WERI-Rb-1 (cell line): Measurements from ENCODE around the gene MRPS27.

ENCODE experiments used
- DNase-seq: peaks from one replicate; pipeline ENCODE4 v3.0.0-alpha.2; 2020
- H3K27ac ChIP-seq: fragments of 250-450 bp; sonication (Bioruptor Pico); 2 replicates; pipeline ENCODE4 v1.5.1; 2020; ENCODE audit warnings: mild to moderate bottlenecking, moderate library complexity
- H3K27me3 ChIP-seq: fragments of 250-450 bp; sonication (Bioruptor Pico); 2 replicates; pipeline ENCODE4 v1.5.1; 2021; ENCODE audit warnings: mild to moderate bottlenecking, low read depth, moderate library complexity; ENCODE audit not compliant: insufficient read depth, severe bottlenecking
- H3K36me3 ChIP-seq: fragments of 250-450 bp; sonication (Bioruptor Pico); 2 replicates; pipeline ENCODE4 v1.5.1; 2020; ENCODE audit warnings: mild to moderate bottlenecking, moderate library complexity
- H3K4me3 ChIP-seq: 2 replicates; pipeline ENCODE4 v1.5.1; 2011; ENCODE audit warnings: low read depth, mild to moderate bottlenecking, control low read depth, low read length
- H3K9me3 ChIP-seq: fragments of 250-450 bp; sonication (Bioruptor Pico); 2 replicates; pipeline ENCODE4 v1.5.1; 2021; ENCODE audit warnings: mild to moderate bottlenecking, moderate library complexity; ENCODE audit not compliant: severe bottlenecking
- CTCF ChIP-seq: IDR thresholded peaks from 2 replicates; pipeline ENCODE4 v1.5.1; 2011; ENCODE audit warnings: low read depth, mild to moderate bottlenecking, control low read depth, inconsistent platforms, low read length

MRPS27 gene

GRCh38 chr5:72197393-72197792 is 122.6 kb downstream of the MRPS27 start:
- no peak for DNase-seq
- Histone ChIP-seq H3K36me3 (peaks cover 98% of the 10 kb centered on the region), H3K27me3 (no peaks in the 10 kb centered on the region), H3K27ac (no peak overlapping the region), H3K4me3 (no peak overlapping the region), H3K9me3 (peaks cover 4% of the 10 kb centered on the region)
- TF ChIP-seq CTCF, result no peak

- no peak overlapping the region for H3K4me3 ChIP-seq
- no peak for TF ChIP-seq CTCF
- no peaks in the 10 kb centered on the region for H3K27me3 ChIP-seq
- DNase-seq, result no peak
- H3K9me3 ChIP-seq, result peaks cover 4% of the 10 kb centered on the region
- no peak overlapping the region for H3K27ac ChIP-seq
- H3K36me3 ChIP-seq, result peaks cover 100% of the 10 kb centered on the region
Measured at GRCh38 chr5:72195581-72195980, 124.5 kb downstream of the MRPS27 start.

GRCh38 chr5:72194846-72195245 is 125.2 kb downstream of the MRPS27 start:
- H3K9me3 ChIP-seq, result peaks cover 4% of the 10 kb centered on the region
- H3K4me3 ChIP-seq, result no peak overlapping the region
- no peak for DNase-seq
- H3K27me3 ChIP-seq, result no peaks in the 10 kb centered on the region
- no peak overlapping the region; the same call in 1 of the 2 replicates for H3K27ac ChIP-seq
- no peak for TF ChIP-seq CTCF
- peaks cover 100% of the 10 kb centered on the region for H3K36me3 ChIP-seq

- Histone ChIP-seq H3K27ac (no peak overlapping the region), H3K9me3 (peaks cover 4% of the 10 kb centered on the region)
- DNase-seq, result no peak
Measured at GRCh38 chr5:72191404-72191803, 128.6 kb downstream of the MRPS27 start.

GRCh38 chr5:72189146-72189545 is 130.9 kb downstream of the MRPS27 start:
- H3K4me3 ChIP-seq, result no peak overlapping the region
- no peak for TF ChIP-seq CTCF
- H3K9me3 ChIP-seq, result no peaks in the 10 kb centered on the region
- H3K27me3 ChIP-seq, result no peaks in the 10 kb centered on the region
- peaks cover 100% of the 10 kb centered on the region for H3K36me3 ChIP-seq
- H3K27ac ChIP-seq, result no peak overlapping the region
- DNase-seq, result no peak

More at GRCh38 chr5:72191404-72191803, 128.6 kb downstream of the MRPS27 start:
- H3K36me3 ChIP-seq, result peaks cover 100% of the 10 kb centered on the region
- TF ChIP-seq CTCF, result no peak
- H3K27me3 ChIP-seq, result no peaks in the 10 kb centered on the region
- no peak overlapping the region for H3K4me3 ChIP-seq

- Histone ChIP-seq H3K4me3 (no peak overlapping the region), H3K36me3 (peaks cover 99% of the 10 kb centered on the region), H3K27ac (no peak overlapping the region), H3K9me3 (no peaks in the 10 kb centered on the region), H3K27me3 (no peaks in the 10 kb centered on the region)
- no peak for TF ChIP-seq CTCF
- DNase-seq, result no peak
Measured at GRCh38 chr5:72188166-72188565, 131.9 kb downstream of the MRPS27 start.
